BE2C (cell line): Measurements from ENCODE around the gene GPRC5B.

Experiments used
- DNase-seq: peaks from one replicate; pipeline ENCODE4 v3.0.0-alpha.2; 2020
- H3K27me3 ChIP-seq: fragments of 250-450 bp; sonication (Bioruptor Pico); 2 replicates; pipeline ENCODE4 v1.5.1; 2020; ENCODE audit warnings: mild to moderate bottlenecking
- H3K36me3 ChIP-seq: fragments of 250-450 bp; sonication (Bioruptor Pico); 2 replicates; pipeline ENCODE4 v1.5.1; 2020; ENCODE audit warnings: mild to moderate bottlenecking
- H3K4me1 ChIP-seq: fragments of 250-450 bp; sonication (Bioruptor Pico); 2 replicates; pipeline ENCODE4 v1.5.1; 2020
- H3K4me3 ChIP-seq: 2 replicates; pipeline ENCODE4 v1.5.1; 2011; ENCODE audit warnings: low read depth, low read length
- H3K9me3 ChIP-seq: fragments of 250-450 bp; sonication (Bioruptor Pico); 2 replicates; pipeline ENCODE4 v1.5.1; 2020
- CTCF ChIP-seq: IDR thresholded peaks from 2 replicates; pipeline ENCODE4 v1.5.1; 2012; ENCODE audit warnings: mild to moderate bottlenecking, low read depth, low read length

Gene GPRC5B

GRCh38 chr16:19808061-19808641 lies 76.5 kb downstream of the GPRC5B start:
- no peak for DNase-seq
- H3K4me1 ChIP-seq, result no peaks in the 10 kb centered on the region
- H3K9me3 ChIP-seq, result no peaks in the 10 kb centered on the region
- H3K36me3 ChIP-seq, result no peaks in the 10 kb centered on the region
- no peak overlapping the region for H3K4me3 ChIP-seq
- no peak for TF ChIP-seq CTCF
- no peaks in the 10 kb centered on the region for H3K27me3 ChIP-seq
